HG03196 (cell line): ENCODE results near the gene SLC31A2.

ENCODE experiments used
- ATAC-seq: cut with Tn5 transposase; IDR thresholded peaks from one replicate; pipeline ENCODE4 v1.9.1; 2021; ENCODE audit not compliant: unreplicated experiment

SLC31A2 gene

GRCh38 chr9:113184539-113184938 is 33.7 kb downstream of the SLC31A2 start:
- ATAC-seq = no peak

DNA sequence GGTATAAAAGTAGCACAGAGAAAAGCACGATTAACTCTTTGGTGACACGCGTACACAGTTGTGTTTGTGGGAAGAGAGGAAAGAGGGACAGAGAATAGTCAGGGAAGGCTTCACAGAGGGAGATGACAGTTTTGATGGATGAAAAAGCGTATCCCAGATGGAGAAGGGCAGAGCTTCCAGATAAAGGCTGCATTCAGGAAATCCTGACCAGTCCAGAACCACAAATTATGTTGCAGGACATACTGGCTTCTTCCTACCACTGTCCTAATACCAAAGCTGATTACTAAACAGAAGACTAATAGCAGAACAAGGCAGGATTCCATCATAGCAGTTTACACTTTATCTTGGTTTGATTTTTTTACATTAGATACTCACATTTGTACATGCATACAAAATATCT is 34.5 kb downstream of the SLC31A2 start:
- ATAC-seq = no peak

DNA sequence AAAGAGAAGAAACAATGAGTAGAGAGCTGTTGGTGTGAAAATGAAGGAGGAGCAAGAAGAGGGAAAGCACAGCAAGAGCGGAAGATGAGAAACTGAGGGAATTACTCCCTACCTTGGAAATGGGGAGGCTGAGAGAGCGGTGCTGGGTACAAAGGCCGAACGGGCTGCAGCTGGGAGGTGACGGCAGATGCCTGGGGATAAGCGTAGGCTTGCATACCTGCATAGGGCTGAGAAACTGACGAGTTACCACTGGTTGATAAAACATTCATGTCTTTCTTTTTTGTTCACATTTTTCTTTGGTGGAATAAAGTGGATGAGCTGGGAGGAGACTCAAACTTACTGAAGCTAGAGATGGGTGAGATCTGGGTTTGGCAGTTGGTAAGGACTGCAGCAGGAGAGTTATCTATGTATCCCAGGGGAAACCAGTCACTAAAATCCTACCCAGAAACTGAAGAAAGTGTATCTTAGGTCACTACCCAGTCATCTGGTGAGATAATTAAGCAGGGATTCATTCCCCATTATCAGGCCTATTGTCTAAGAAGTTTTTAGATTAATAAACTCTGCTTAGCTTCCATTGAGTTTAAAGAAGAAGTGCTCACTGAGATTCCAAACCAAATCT is 35.4 kb downstream of the SLC31A2 start:
- no peak for ATAC-seq

GRCh38 chr9:113187929-113188595 is 37.3 kb downstream of the SLC31A2 start:
- no peak for ATAC-seq

- no peak for ATAC-seq
Measured at GRCh38 chr9:113192455-113192854, 41.6 kb downstream of the SLC31A2 start.

DNA sequence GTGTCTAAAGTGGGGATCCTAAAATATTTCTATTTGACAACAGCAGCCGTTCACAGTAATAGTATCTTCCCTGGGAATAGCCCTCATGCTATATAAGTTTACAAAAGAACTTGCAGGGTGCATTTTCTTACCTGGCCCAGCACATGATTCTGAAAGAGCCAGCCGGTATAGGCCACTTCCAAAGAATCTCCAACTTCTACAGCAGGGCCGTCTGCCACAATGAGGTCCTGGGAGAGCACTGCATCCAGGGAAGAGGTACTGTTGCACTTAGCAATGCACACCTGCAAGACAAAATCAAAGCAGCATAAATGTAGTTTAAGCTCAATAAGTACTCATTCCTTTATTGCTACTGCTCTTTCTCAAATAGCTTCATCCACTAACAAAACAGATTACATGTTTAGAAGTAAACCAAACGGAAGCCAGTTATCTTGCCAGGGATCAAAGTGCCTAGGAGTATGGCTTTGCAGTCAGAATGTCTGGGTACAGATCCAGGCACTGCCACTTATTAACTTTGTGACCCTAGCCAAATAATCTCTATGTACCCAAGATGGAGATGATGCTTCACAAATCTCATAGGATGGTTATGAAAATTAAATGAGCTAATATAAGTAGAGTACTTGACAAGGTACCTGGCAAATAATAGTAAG is 49.0 kb downstream of the SLC31A2 start:
- ATAC-seq = no peak

DNA sequence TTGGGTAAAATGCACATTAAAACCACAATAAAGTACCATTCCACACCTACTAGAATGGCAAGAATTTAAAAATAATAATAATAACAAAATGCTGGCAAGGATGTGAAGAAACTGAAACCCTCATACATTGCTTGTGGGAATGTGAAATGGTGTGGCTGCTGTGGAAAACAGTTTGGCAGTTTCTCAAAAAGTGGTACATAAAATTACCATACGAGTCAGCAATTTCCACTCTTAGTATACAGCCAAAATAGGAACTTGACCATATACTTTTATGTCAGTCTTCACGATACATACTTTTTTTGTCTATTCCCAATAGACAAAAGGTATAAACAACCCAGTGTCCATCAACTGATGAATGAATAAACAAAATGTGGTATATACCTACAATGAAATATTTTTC is 54.6 kb downstream of the SLC31A2 start:
- ATAC-seq = no peak

GRCh38 chr9:113205861-113206260 is 55.1 kb downstream of the SLC31A2 start:
- ATAC-seq = no peak

- ATAC-seq = no peak
Measured at GRCh38 chr9:113210815-113211214, 60.0 kb downstream of the SLC31A2 start.
